B cell (primary cell): Measurements from ENCODE around the gene DIMT1. TPM values are rescaled to one million over a fixed set of nuclear protein-coding genes. Genes with fewer than 3 reads are reported as not detected.

ENCODE experiments used
- ATAC-seq: fragments of 200-7000 bp; cut with Tn5 transposase; one replicate; pipeline ENCODE4 v1.10.0; 2021; ENCODE audit warnings: low read depth, mild to moderate bottlenecking, moderate number of reproducible peaks, moderate library complexity
- CTCF ChIA-PET: fragments of 350-600 bp; sonication (Branson Sonifier 250); formaldehyde crosslinking; loops from one replicate; lab custom pipeline; 2021; ENCODE audit warnings: antibody characterized with exemption, inconsistent platforms; lab: Charles Lee
- POLR2A ChIA-PET: fragments of 350-600 bp; sonication (Branson Sonifier 250); formaldehyde crosslinking; loops from one replicate; lab custom pipeline; 2021; ENCODE audit warnings: antibody characterized with exemption; lab: Charles Lee
- DNase-seq: peaks from one replicate; pipeline ENCODE4 v3.0.0; 2013
- H2AFZ ChIP-seq: 2 replicates; pipeline ENCODE4 v1.6.1; 2012; ENCODE audit warnings: mild to moderate bottlenecking, low read depth, low read length; ENCODE audit not compliant: insufficient read depth, poor library complexity, severe bottlenecking
- H3K27ac ChIP-seq, 2 donors: 1 replicate in 1 of 2; 2 replicates in 1 of 2; pipeline ENCODE4 v1.5.1; 2012 to 2013; ENCODE audit warnings: low read length in 2 of 2, mild to moderate bottlenecking in 2 of 2, moderate library complexity in 1 of 2
- H3K27me3 ChIP-seq, 4 experiments: fragments of 200-600 bp in 1 of 4; sonication (generic) in 1 of 4; replicated peaks in 1 of 4; 1 replicate in 2 of 4; 2 replicates in 2 of 4; pipeline versions ENCODE4 v1.6.1 to v1.7.0; 2013 to 2016; ENCODE audit warnings: low read length in 3 of 4, mild to moderate bottlenecking in 2 of 4, mixed read lengths in 1 of 4, moderate library complexity in 1 of 4; ENCODE audit not compliant: insufficient read depth in 4 of 4, control insufficient read depth in 3 of 4; ENCODE audit errors: control extremely low read depth in 1 of 4
- H3K36me3 ChIP-seq, 2 experiments: replicated peaks in 1 of 2; 1 replicate in 1 of 2; 2 replicates in 1 of 2; pipeline versions ENCODE4 v1.6.1 to v1.7.1; 2013; ENCODE audit warnings: low read length in 1 of 2; ENCODE audit not compliant: insufficient read depth in 2 of 2, control insufficient read depth in 1 of 2; ENCODE audit errors: control extremely low read depth in 1 of 2, extremely low read depth in 1 of 2
- H3K4me1 ChIP-seq, 2 donors: fragments of 200-600 bp in 1 of 2; sonication (generic) in 1 of 2; 1 replicate in 1 of 2; 2 replicates in 1 of 2; pipeline versions ENCODE4 v1.5.1 to v1.6.1; 2013 to 2017; ENCODE audit warnings: low read length in 2 of 2; ENCODE audit not compliant: control insufficient read depth in 2 of 2, insufficient read depth in 2 of 2
- H3K4me2 ChIP-seq: replicated peaks from 2 replicates; pipeline ENCODE3; 2012; ENCODE audit warnings: mild to moderate bottlenecking, low read depth, low read length; ENCODE audit not compliant: poor library complexity, severe bottlenecking
- H3K4me3 ChIP-seq, 5 experiments: fragments of 200-600 bp in 1 of 5; sonication (generic) in 1 of 5; 1 replicate in 3 of 5; 2 replicates in 2 of 5; pipeline versions ENCODE4 v1.5.1 to v1.7.0; 2011 to 2016; ENCODE audit warnings: low read length in 4 of 5, mild to moderate bottlenecking in 4 of 5, low read depth in 2 of 5, control low read depth in 1 of 5, moderate library complexity in 1 of 5; ENCODE audit not compliant: insufficient read depth in 1 of 5; ENCODE audit errors: control extremely low read depth in 1 of 5, extremely low read depth in 1 of 5
- H3K79me2 ChIP-seq: fragments of 200-600 bp; sonication (generic); one replicate; pipeline ENCODE4 v1.6.0; 2016; ENCODE audit warnings: low read length; ENCODE audit not compliant: control insufficient read depth, insufficient read depth
- H3K9ac ChIP-seq: fragments of 200-600 bp; sonication (generic); 2 replicates; pipeline ENCODE4 v1.6.1; 2017; ENCODE audit warnings: mild to moderate bottlenecking, low read length, moderate library complexity
- H3K9me3 ChIP-seq, 3 donors: one replicate each; pipeline versions ENCODE4 v1.6.1 to v1.7.1; 2013; ENCODE audit warnings: low read length in 2 of 3; ENCODE audit not compliant: control insufficient read depth in 2 of 3, insufficient read depth in 1 of 3; ENCODE audit errors: control extremely low read depth in 1 of 3
- H4K20me1 ChIP-seq: 2 replicates; pipeline ENCODE4 v1.6.0; 2012; ENCODE audit warnings: mild to moderate bottlenecking, low read length; ENCODE audit not compliant: insufficient read depth, control insufficient read depth, poor library complexity, severe bottlenecking
- H3K27ac Mint-ChIP-seq: one replicate; pipeline ENCODE4 v1.8.0; 2021; ENCODE audit warnings: mixed read lengths
- H3K27me3 Mint-ChIP-seq: one replicate; pipeline ENCODE4 v1.8.0; 2021; ENCODE audit warnings: mixed read lengths
- H3K4me1 Mint-ChIP-seq: one replicate; pipeline ENCODE4 v1.8.0; 2021; ENCODE audit warnings: mixed read lengths
- H3K4me3 Mint-ChIP-seq: one replicate; pipeline ENCODE4 v1.8.0; 2021; ENCODE audit warnings: mixed read lengths
- H3K9me3 Mint-ChIP-seq: one replicate; pipeline ENCODE4 v1.8.0; 2022; ENCODE audit warnings: mixed read lengths; ENCODE audit not compliant: insufficient read depth
- CTCF ChIP-seq: fragments of 200-600 bp; IDR thresholded peaks from one replicate; pipeline ENCODE4 v1.8.0; 2022; ENCODE audit warnings: antibody characterized with exemption, mild to moderate bottlenecking
- EZH2 ChIP-seq: IDR thresholded peaks from 2 replicates; pipeline ENCODE4 v1.6.1; 2012; ENCODE audit warnings: borderline replicate concordance, low read depth, mild to moderate bottlenecking, moderate library complexity, low read length; ENCODE audit not compliant: insufficient read depth, poor library complexity, severe bottlenecking
- WGBS: methylation state at CpG from one replicate; pipeline ENCODE4 v1.1.5; 2013; ENCODE audit warnings: missing lambda C conversion rate; ENCODE audit not compliant: insufficient coverage; 5-methylcytosine and 5-hydroxymethylcytosine counted together
- intact Hi-C: fragments of 100-400 bp; cut with micrococcal nuclease; formaldehyde crosslinking; loops from one replicate; pipeline ENCODE4 v1.10.0; 2022
- polyA plus RNA-seq: library from polyadenylated mRNA; depleted of rRNA; stranded (reverse); fragments of >200 nt; gene quantifications from 2 replicates; pipeline ENCODE4 v1.2.3, GENCODE V29; 2012
- small RNA-seq: library from RNA; depleted of rRNA; stranded (forward); fragments of <200 nt; gene quantifications from one replicate; pipeline ENCODE3, GENCODE V24; 2012; ENCODE audit warnings: low replicate concordance, low read depth; ENCODE audit not compliant: insufficient read length
- total RNA-seq, 2 donors: library from RNA; stranded (reverse); fragments of 120-200 nt in 1 of 2; gene quantifications; 1 replicate in 1 of 2; 2 replicates in 1 of 2; pipeline versions ENCODE4 v1.2.3 to v1.2.4, GENCODE V29; 2013 to 2022

Gene DIMT1
- total and polyA plus RNA-seq, 2 donors (not counting 1 experiment from before 2014, with no cell fraction given) = 16.0 to 20.7 TPM

DNA sequence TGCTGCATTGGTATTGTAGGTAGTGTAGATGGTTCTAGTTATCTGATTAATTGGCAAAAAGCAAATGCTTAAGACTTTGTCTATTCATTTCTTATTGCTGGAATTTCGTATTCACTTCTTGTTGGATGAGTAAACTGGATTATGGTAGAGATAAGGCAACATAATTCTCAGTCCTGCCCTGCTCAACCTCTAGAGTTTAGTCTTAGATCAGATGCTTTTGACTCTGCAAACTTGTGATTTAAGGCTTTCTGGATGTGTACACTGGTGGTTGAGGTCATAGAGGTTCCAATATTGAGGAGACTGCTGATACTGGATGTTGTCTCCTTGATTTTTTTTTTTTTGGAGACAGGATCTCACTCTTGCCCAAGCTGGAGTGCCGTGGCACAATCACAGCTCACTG lies 62.7 kb downstream of the DIMT1 start:
- H3K9ac ChIP-seq = no peak overlapping the region
- Mint-ChIP-seq H3K4me3 (no peak overlapping the region), H3K27ac (no peak overlapping the region), H3K9me3 (no peaks in the 10 kb centered on the region), H3K27me3 (no peaks in the 10 kb centered on the region), H3K4me1 (peaks cover 35% of the 10 kb centered on the region)
- DNase-seq (no peak), ATAC-seq (no peak)
- no peaks in the 10 kb centered on the region for H3K9me3 ChIP-seq
- ChIA-PET CTCF (interaction anchor here (1.1 to 1.9 kb wide), 3 partner anchors 9 to 35 kb away, joined by 3 to 5 read pairs (median 4); partner anchors contain the start of gene KIF2A), POLR2A (no interaction called here)
- TF ChIP-seq CTCF (no peak), EZH2 (no peak)
- H3K27me3 ChIP-seq = no peaks in the 10 kb centered on the region
- no peak overlapping the region for H2AFZ ChIP-seq
- H3K27ac ChIP-seq = no peak overlapping the region
- intact Hi-C loops = no loop called here
- H3K36me3 ChIP-seq = no peaks in the 10 kb centered on the region
- H3K4me3 ChIP-seq = no peak overlapping the region
- H3K4me1 ChIP-seq = peaks cover 11 to 16% of the 10 kb centered on the region in 2 donors
- peaks cover 15% of the 10 kb centered on the region for H4K20me1 ChIP-seq
- WGBS = 100% methylated on average over 1 of the region's 2 CpGs
- H3K79me2 ChIP-seq = peaks cover 74% of the 10 kb centered on the region
- no peak overlapping the region for H3K4me2 ChIP-seq

- no peaks in the 10 kb centered on the region for H3K36me3 ChIP-seq
- H3K9me3 ChIP-seq = no peaks in the 10 kb centered on the region
- CTCF ChIA-PET = interaction anchor here (1.1 to 1.9 kb wide), 2 partner anchors 10 to 35 kb away, joined by 3 to 4 read pairs; partner anchors contain the start of gene KIF2A
- Mint-ChIP-seq H3K27ac (no peak overlapping the region), H3K4me1 (peaks cover 37% of the 10 kb centered on the region), H3K9me3 (no peaks in the 10 kb centered on the region), H3K27me3 (no peaks in the 10 kb centered on the region), H3K4me3 (no peak overlapping the region)
- POLR2A ChIA-PET = no interaction called here
- DNase-seq (peak; percentile 41), ATAC-seq (peak; percentile 33)
- H3K79me2 ChIP-seq = peaks cover 76% of the 10 kb centered on the region
- H3K27me3 ChIP-seq = no peaks in the 10 kb centered on the region
- peaks cover 11 to 16% of the 10 kb centered on the region in 2 donors for H3K4me1 ChIP-seq
- no peak overlapping the region for H2AFZ ChIP-seq
- H3K4me2 ChIP-seq = no peak overlapping the region
- TF ChIP-seq EZH2 (no peak), CTCF (peak; percentile 46)
- H3K9ac ChIP-seq = no peak overlapping the region
- H3K27ac ChIP-seq = no peak overlapping the region
- no CpG with 5 or more reads among the region's 1 CpG for WGBS
- peaks cover 16% of the 10 kb centered on the region for H4K20me1 ChIP-seq
- intact Hi-C loops = no loop called here
- H3K4me3 ChIP-seq = no peak overlapping the region
These were observed 63.3 kb downstream of the DIMT1 start for GRCh38 chr5:62340392-62340791.

Small RNAs within 50 kb of the gene (small RNA-seq; reads per million reads assigned to genes)
- gene RNU6-661P = not detected

Other genes with a start within 250 kb of the DIMT1 start
- gene KIF2A, start 97.7 kb downstream of the DIMT1 start, total RNA-seq = 51.7 and 59.0 TPM in 2 replicates
- gene KIF2A, start 97.7 kb downstream of the DIMT1 start, polyA plus RNA-seq = 12.9 and 20.2 TPM in 2 replicates
- 37.2 and 37.4 TPM in 2 replicates for gene IPO11, start 8.9 kb upstream of the DIMT1 start, total RNA-seq
- gene IPO11, start 8.9 kb upstream of the DIMT1 start, polyA plus RNA-seq = 3.8 and 4.1 TPM in 2 replicates
- 2.2 and 2.3 TPM in 2 replicates for gene LRRC70, start 174.9 kb upstream of the DIMT1 start, total RNA-seq
- gene LRRC70, start 174.9 kb upstream of the DIMT1 start, polyA plus RNA-seq = 3.3 and 4.7 TPM in 2 replicates